Fibroblast of skin of right biceps (primary cell): ENCODE measurements around the gene SOCS1.
"Not testable (repeated sequence)": the region's sequence is repeated elsewhere in the genome, so short reads cannot be mapped to it uniquely, and the experiment has no call there.

Experiments
- DNase-seq: peaks from one replicate; pipeline ENCODE4 v3.0.0-alpha.2; 2013

Gene SOCS1

GRCh38 chr16:11255737-11256660 is at the start of gene SOCS1:
TSS of gene SOCS1 (minus strand) at chr16:11256204. CDS start at chr16:11255478, 726 bp downstream.
- DNase-seq: peak; percentile 87

GRCh38 chr16:11303405-11304138 is 47.6 kb upstream of the SOCS1 start:
- DNase-seq: no peak

GRCh38 chr16:11302977-11303376 is 47.0 kb upstream of the SOCS1 start:
- no peak for DNase-seq

- peak; percentile 16 for DNase-seq
Measured at GRCh38 chr16:11301645-11302501, 45.9 kb upstream of the SOCS1 start.

GRCh38 chr16:11300560-11300892 is 44.5 kb upstream of the SOCS1 start:
- DNase-seq: no peak

- DNase-seq: no peak
Measured at GRCh38 chr16:11299865-11300559, 44.0 kb upstream of the SOCS1 start.

- not testable (repeated sequence) for DNase-seq
Measured at GRCh38 chr16:11298950-11299547, 43.0 kb upstream of the SOCS1 start.

- DNase-seq: no peak
Measured at GRCh38 chr16:11298143-11298900, 42.3 kb upstream of the SOCS1 start.

GRCh38 chr16:11297492-11298142 is 41.6 kb upstream of the SOCS1 start:
- DNase-seq: peak; percentile 55

GRCh38 chr16:11296706-11297491 is 40.9 kb upstream of the SOCS1 start:
- no peak for DNase-seq

GRCh38 chr16:11296351-11296705 is 40.3 kb upstream of the SOCS1 start:
- DNase-seq: no peak

- DNase-seq: no peak
Measured at GRCh38 chr16:11295672-11296071, 39.7 kb upstream of the SOCS1 start.

- DNase-seq: no peak
Measured at GRCh38 chr16:11292076-11292748, 36.2 kb upstream of the SOCS1 start.

GRCh38 chr16:11291091-11291703 is 35.2 kb upstream of the SOCS1 start:
- no peak for DNase-seq

- no peak for DNase-seq
Measured at GRCh38 chr16:11290102-11290893, 34.3 kb upstream of the SOCS1 start.

- DNase-seq: not testable (repeated sequence)
Measured at GRCh38 chr16:11289696-11290095, 33.7 kb upstream of the SOCS1 start.

- DNase-seq: no peak
Measured at GRCh38 chr16:11289202-11289601, 33.2 kb upstream of the SOCS1 start.

GRCh38 chr16:11285842-11286241 is 29.8 kb upstream of the SOCS1 start:
- no peak for DNase-seq
